HG03432 (cell line): ENCODE measurements around the gene METTL17.
"Not testable (repeated sequence)": the region's sequence is repeated elsewhere in the genome, so short reads cannot be mapped to it uniquely, and the experiment has no call there.

Experiments
- ATAC-seq: cut with Tn5 transposase; IDR thresholded peaks from one replicate; pipeline ENCODE4 v1.9.1; 2021; ENCODE audit warnings: mild to moderate bottlenecking, moderate library complexity; ENCODE audit not compliant: unreplicated experiment

Gene METTL17

GRCh38 chr14:21023817-21024584, 34.2 kb downstream of the METTL17 start:
- no peak for ATAC-seq

- ATAC-seq = no peak
Measured at GRCh38 chr14:21024585-21025370, 35.0 kb downstream of the METTL17 start, which contains the start of gene NDRG2. TSS of gene NDRG2 (minus strand) at chr14:21025061. CDS start at chr14:21023315, 1,746 bp downstream.

GRCh38 chr14:21025371-21026273, 35.8 kb downstream of the METTL17 start:
- ATAC-seq = no peak

DNA sequence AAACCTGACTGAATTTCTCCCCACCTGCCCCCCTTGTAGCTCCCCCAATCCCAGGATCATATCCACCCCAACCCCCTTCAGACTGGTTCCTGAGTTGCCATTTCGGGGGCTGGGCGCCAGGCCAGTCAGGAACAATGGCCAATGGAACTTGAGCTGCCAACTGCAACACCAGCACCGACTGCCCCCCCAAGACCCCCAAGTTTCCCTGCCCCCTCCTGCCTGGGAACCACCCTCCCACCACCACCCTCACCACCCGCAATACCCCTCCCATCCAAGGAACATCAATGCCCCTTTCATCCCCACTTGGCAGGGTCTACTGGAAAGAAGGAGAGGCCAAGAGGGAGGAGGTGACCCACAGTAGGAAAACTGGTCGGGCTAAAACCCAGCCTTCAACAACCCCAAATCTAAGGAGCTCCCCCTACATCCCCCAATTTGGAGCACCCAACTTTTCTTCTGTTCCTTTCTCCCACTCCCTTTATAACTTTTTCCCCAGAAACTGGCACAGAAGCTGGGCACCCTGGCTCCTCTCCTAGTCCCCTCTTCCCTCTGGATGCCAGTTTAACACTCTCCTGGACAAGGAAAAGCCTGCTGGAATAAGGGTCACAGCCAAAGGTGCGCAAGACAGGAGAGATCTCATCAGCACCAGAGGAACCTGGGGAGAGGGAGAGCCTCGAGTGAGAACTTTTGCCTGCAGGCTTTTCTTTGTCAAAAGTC, 36.7 kb downstream of the METTL17 start:
- ATAC-seq = no peak

DNA sequence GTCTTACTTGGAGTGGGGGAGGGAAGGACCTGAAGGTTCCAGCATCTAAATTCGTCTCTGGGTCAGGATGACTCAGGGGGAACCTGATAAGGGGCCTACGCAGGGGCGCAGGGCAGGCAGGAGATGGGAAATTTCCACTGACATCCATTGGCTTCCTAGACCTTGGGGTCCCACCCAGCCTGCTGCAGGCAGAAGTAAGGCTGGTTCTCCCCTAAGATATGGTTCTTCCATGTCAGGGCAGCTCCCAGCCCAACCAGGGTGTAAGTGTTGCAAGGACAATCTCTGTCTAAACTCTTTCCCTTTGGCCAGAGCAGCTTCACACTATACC, 37.2 kb downstream of the METTL17 start:
- ATAC-seq = no peak

DNA sequence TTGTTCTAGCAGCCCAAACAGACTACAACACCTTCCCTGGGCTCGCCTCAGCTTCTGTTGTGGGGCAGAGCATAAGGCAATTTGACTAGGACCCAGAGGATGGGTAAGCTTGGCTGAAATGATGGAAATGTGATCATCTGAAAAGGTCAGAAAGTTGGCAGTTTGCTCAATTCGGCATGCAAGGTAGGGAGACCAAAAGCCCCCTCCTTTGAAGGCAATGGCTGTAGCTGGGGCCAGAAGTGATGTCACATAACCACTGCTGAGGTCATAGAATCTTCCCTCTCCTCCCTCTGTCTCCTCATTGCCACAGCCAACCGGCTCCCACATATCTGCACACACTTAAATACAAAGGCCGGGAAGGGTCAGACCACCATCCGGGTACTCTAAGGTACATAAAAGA, 40.1 kb downstream of the METTL17 start, which contains the start of gene TPPP2:
Gene TPPP2, plus strand, starts transcription at position 301 of the 400 bp plus-strand sequence. CDS start 365 bp downstream, outside the sequence.
- no peak for ATAC-seq

DNA sequence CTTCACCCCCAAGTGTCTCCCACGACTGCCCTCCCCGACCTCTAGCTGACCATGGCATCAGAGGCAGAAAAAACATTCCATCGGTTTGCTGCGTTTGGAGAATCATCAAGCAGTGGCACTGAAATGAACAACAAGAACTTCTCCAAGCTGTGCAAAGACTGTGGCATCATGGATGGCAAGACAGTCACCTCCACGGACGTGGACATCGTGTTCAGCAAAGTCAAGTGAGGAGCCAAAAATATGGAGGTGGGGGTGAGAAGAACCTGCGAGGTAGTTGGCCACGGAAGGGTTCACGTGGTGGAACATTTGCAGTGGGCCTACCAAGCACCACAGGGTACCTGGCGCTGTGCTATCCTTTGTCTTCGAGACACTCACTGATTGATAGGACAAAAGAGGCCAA, 40.8 kb downstream of the METTL17 start:
- no peak for ATAC-seq

- ATAC-seq = no peak
Measured at GRCh38 chr14:21032326-21033132, 42.7 kb downstream of the METTL17 start.

DNA sequence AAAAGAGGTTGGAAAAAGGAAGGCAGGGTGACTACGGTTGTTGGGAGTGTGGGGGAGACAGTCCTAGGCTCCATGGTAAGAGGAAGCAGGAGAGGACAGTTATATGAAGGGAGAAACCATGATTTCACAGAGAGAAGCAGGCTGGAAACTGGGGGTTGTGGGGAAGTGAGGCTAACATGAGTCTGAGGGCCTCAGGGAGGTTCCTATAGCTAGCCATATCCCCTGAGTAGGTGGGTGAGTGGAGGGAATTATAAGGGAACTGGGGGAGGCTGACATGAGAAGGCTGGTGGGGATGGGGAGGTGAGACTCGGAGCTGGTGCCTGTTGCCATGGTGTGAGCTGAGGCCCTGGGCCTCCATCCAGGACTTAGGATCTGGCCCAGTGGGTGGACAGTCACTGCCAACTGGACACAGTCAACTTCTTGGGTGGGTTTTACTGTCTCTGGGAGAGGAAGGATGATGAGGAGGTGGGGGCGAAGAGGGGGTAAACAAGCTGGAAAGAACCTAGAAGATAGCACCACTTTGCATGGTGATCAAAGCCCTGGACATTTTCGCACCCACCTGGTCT, 43.4 kb downstream of the METTL17 start:
- ATAC-seq = no peak

GRCh38 chr14:21034707-21035106, 44.9 kb downstream of the METTL17 start, which contains the start of gene RNASE13:
TSS of gene RNASE13 (minus strand) at chr14:21034807. CDS start at chr14:21034288, 519 bp downstream.
- no peak for ATAC-seq

DNA sequence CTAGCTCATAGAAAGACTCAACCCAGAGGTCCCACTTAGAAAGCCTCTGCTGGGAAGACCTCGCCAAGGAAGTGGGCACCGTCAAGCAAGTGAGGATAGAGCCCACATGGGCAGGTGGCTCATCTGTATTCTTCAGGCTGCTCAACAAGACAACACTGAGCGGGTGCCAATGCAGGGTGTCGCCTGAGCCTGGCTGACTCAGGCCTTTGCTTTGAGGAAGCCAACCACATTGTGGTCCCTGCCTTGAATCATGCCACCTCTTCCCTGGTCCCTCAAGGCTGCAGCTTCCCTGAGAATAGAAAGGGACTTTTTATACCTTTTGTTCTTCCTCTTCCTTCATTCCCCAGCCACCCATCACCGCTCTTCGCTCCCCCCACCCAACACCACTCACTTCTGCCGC, 47.0 kb downstream of the METTL17 start:
- no peak for ATAC-seq

DNA sequence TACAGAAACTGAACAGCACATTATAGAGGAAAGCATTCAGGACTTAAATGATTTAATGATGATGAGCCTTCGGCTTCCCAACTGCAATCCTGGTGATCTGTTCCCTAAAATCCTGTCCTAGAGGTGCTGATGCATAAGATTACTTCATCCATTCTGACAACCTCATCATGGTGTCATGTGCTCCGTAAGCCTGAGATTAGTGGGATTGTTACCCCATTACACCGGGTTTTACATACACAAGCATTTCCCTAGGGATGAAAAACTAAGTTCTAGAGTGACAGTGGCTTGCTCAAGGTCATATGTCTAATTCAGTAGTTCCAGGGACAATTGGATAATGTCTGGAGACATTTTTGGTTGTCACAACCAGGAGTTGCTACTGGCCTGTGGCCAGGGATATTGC, 47.4 kb downstream of the METTL17 start:
- ATAC-seq = no peak

GRCh38 chr14:21038441-21039422, 49.0 kb downstream of the METTL17 start:
- no peak for ATAC-seq

- no peak for ATAC-seq
Measured at GRCh38 chr14:21039585-21040369, 50.0 kb downstream of the METTL17 start.

- ATAC-seq = no peak
Measured at GRCh38 chr14:21040370-21040925, 50.7 kb downstream of the METTL17 start.

- ATAC-seq = not testable (repeated sequence)
Measured at GRCh38 chr14:21040941-21041340, 51.2 kb downstream of the METTL17 start.
